BLaER1 treated with 17β-estradiol and CSF1 and Interleukin-3, amounts not matched to agents 10 nM and 100 nM (cell line): ENCODE data around the gene GPBP1.

Source experiments
- H3K27ac ChIP-seq, 11 experiments: shearing (Covaris generic); formaldehyde crosslinking; 2 replicates each; pipeline ENCODE4 v1.8.1; 2022
- H3K27me3 ChIP-seq, 11 experiments: shearing (Covaris generic); formaldehyde crosslinking; 2 replicates each; pipeline ENCODE4 v1.8.1; 2022
- H3K36me3 ChIP-seq, 11 experiments: shearing (Covaris generic); formaldehyde crosslinking; 2 replicates each; pipeline ENCODE4 v1.8.1; 2022
- H3K4me1 ChIP-seq, 10 experiments: shearing (Covaris generic); formaldehyde crosslinking; 2 replicates each; pipeline ENCODE4 v1.8.1; 2022
- H3K4me2 ChIP-seq, 11 experiments: shearing (Covaris generic); formaldehyde crosslinking; 2 replicates each; pipeline ENCODE4 v1.8.1; 2022
- H3K4me3 ChIP-seq, 10 experiments: shearing (Covaris generic); formaldehyde crosslinking; 2 replicates each; pipeline ENCODE4 v1.8.1; 2022
- H3K9ac ChIP-seq, 11 experiments: shearing (Covaris generic); formaldehyde crosslinking; 2 replicates each; pipeline ENCODE4 v1.8.1; 2022
- H3K9me3 ChIP-seq, 11 experiments: shearing (Covaris generic); formaldehyde crosslinking; replicated peaks in 1 of 11; 2 replicates each; pipeline ENCODE4 v1.8.1; 2022
- H4K20me1 ChIP-seq, 11 experiments: shearing (Covaris generic); formaldehyde crosslinking; 2 replicates each; pipeline ENCODE4 v1.8.1; 2022
- Cebpa-rat ChIP-seq, 11 experiments: shearing (Covaris generic); IDR thresholded peaks; 2 replicates each; pipeline ENCODE4 v1.8.1; 2022

Gene GPBP1

DNA sequence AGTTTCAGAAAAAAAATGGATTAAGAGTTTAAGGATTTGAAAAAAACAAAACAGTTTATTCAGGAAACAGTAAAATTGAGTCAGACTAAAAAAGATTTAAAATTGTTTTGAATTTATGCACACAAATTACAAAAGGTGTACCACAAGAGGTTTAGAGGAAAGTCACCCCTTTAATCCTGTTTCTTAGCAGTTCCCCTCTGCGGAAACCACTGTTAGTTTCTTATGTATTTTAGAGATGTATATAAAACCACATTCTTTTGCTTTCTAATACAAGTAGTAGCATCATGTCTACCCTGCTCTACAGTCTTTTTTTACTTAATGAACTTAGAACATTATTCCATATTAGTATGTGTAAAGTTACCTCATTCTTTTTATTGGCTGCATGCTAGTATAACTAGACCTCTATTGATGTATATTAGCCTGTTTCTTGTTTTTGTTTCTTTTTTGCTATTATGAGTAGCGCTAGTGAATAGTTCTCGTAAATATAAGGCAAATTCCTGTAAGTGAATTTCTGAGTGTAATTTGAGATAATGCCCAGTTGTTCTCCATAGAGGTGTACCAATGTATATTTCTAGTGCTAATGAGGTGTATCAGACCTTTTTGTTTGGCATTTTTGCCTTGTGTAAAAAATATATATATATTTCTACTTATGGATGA is 20.0 kb downstream of the GPBP1 start:
- Histone ChIP-seq H3K9me3 (peaks cover 0 to 13% (median 0%) of the 10 kb centered on the region in 11 experiments; a peak in 5 of 22 replicates), H3K4me3 (no peak overlapping the region), H3K9ac (no peak overlapping the region), H3K4me1 (peaks cover 5 to 31% (median 13%) of the 10 kb centered on the region in 10 experiments; a peak in 19 of 20 replicates), H3K4me2 (no peak overlapping the region), H4K20me1 (peaks cover 91 to 100% (median 100%) of the 10 kb centered on the region in 11 experiments), H3K27me3 (no peaks in the 10 kb centered on the region), H3K36me3 (peaks cover 71 to 98% (median 87%) of the 10 kb centered on the region in 11 experiments), H3K27ac (no peak overlapping the region)
- TF ChIP-seq Cebpa-rat (IDR thresholded peaks at IDR 0.05) = no peak

DNA sequence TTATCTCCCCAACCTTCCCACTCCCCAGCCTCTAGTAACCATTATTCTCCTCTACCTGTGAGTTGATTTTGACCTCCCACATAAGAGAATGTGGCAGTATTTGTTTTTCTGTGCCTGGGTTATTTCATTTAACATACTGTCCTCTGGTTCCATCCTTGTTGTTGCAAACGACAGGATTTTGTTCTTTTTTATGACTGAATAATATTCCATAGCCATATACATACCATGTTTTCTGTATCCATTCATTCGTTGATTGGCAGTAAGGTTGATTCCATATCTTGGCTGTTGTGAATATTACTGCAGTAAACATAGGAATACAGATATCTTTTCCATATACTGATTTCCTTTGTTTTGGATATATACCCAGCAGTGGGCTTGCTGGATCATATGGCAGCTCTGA is 20.8 kb downstream of the GPBP1 start:
- Histone ChIP-seq H3K4me1 (peaks cover 6 to 31% (median 12%) of the 10 kb centered on the region in 10 experiments; a peak in 19 of 20 replicates), H4K20me1 (peaks cover 91 to 100% (median 100%) of the 10 kb centered on the region in 11 experiments), H3K4me3 (no peak overlapping the region), H3K9ac (no peak overlapping the region), H3K27ac (no peak overlapping the region), H3K4me2 (no peak overlapping the region), H3K9me3 (peaks cover 0 to 13% (median 0%) of the 10 kb centered on the region in 11 experiments; a peak in 5 of 22 replicates), H3K27me3 (no peaks in the 10 kb centered on the region), H3K36me3 (peaks cover 68 to 95% (median 80%) of the 10 kb centered on the region in 11 experiments)
- no peak for TF ChIP-seq Cebpa-rat (IDR thresholded peaks at IDR 0.05)

DNA sequence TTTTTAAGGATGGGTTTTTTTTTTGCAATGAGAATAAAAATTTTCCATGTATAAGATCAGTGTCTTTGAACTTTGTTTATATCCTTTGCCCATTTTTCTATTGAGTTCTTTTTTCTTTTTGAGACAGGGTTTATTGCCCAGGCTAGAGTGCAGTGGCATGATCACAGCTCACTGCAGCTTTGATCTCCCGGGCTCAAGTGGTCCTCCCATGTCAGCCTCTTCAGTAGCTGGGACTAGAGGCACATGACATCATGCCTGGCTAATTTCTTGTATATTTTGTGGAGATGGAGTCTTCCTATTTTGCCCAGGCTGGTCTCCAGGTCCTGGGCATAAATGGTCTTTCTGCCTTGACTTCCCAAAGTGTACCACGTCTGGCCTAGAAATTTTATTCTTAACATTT is 21.2 kb downstream of the GPBP1 start:
- Histone ChIP-seq H3K27me3 (no peaks in the 10 kb centered on the region), H3K9ac (no peak overlapping the region), H3K4me2 (no peak overlapping the region), H4K20me1 (peaks cover 90 to 100% (median 99%) of the 10 kb centered on the region in 11 experiments), H3K9me3 (peaks cover 0 to 13% (median 0%) of the 10 kb centered on the region in 11 experiments; a peak in 5 of 22 replicates), H3K4me3 (no peak overlapping the region), H3K36me3 (peaks cover 68 to 91% (median 79%) of the 10 kb centered on the region in 11 experiments), H3K27ac (no peak overlapping the region), H3K4me1 (peaks cover 10 to 35% (median 15%) of the 10 kb centered on the region in 10 experiments)
- no peak for TF ChIP-seq Cebpa-rat (IDR thresholded peaks at IDR 0.05)

DNA sequence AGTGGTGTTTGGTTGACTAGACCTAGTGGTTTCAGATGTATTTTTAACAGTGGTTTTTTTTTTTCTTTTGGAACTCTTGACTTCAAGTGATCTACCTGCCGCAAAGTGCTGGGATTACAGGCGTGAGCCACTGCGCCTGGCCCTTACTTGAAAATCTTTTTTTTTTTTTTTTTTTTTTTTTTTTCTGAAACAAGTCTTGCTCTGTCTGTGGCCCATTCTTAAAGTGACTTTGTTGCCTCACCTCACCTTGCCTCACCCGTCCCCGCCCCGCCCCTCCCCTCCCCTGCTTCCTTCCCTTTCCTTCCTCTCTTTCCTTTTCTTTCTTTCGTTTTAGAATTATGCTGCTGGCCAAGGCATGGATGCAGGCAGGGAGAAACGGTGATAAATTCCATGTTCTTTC is 26.0 kb downstream of the GPBP1 start:
- Histone ChIP-seq H3K4me3 (no peak overlapping the region; a peak in 1 of 20 replicates), H3K36me3 (peaks cover 41 to 88% (median 64%) of the 10 kb centered on the region in 11 experiments), H3K27ac (peak overlapping the region in 1 of 11 experiments; percentile 21; a peak in 5 of 22 replicates), H3K4me2 (peak overlapping the region; percentile 60 to 78 (median 70); a peak in 21 of 22 replicates), H4K20me1 (peaks cover 95 to 100% (median 99%) of the 10 kb centered on the region in 11 experiments), H3K4me1 (peaks cover 26 to 53% (median 37%) of the 10 kb centered on the region in 10 experiments), H3K27me3 (no peaks in the 10 kb centered on the region), H3K9me3 (0 out of 22 replicates have a peak, but pooled peaks cover 0 to under 1% (median 0%) of the 10 kb centered on the region in 11 experiments), H3K9ac (no peak overlapping the region; a peak in 1 of 22 replicates)
- TF ChIP-seq Cebpa-rat (IDR thresholded peaks at IDR 0.05) = no peak

DNA sequence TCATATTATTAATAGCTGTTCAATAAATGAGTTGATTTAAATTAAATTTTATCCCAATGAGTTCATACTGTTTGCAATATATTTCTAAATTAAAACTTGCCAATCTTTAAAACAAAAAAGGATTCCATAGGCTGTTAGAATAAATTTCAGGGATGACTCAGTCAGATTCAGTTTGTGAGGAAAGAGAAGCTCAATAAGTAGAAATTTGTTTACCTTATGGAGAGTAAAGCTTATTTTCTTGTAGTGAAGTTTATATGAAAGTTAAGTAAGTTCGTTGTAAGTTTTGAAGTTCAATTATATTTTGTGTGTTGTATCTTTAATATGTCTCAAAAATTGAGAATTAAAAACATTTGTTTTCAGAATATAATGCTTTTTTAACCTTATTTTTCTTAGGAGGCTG is 29.0 kb downstream of the GPBP1 start:
- no peak for TF ChIP-seq Cebpa-rat (IDR thresholded peaks at IDR 0.05)
- peaks cover 43 to 70% (median 60%) of the 10 kb centered on the region in 10 experiments for H3K4me1 ChIP-seq
- H3K9ac ChIP-seq = no peak overlapping the region
- no peaks in the 10 kb centered on the region for H3K27me3 ChIP-seq
- no peak overlapping the region for H3K4me2 ChIP-seq
- H4K20me1 ChIP-seq = peaks cover 96 to 100% (median 100%) of the 10 kb centered on the region in 11 experiments
- H3K9me3 ChIP-seq = no peaks in the 10 kb centered on the region
- H3K36me3 ChIP-seq = peaks cover 27 to 89% (median 47%) of the 10 kb centered on the region in 11 experiments
- no peak overlapping the region for H3K4me3 ChIP-seq
- no peak overlapping the region for H3K27ac ChIP-seq

DNA sequence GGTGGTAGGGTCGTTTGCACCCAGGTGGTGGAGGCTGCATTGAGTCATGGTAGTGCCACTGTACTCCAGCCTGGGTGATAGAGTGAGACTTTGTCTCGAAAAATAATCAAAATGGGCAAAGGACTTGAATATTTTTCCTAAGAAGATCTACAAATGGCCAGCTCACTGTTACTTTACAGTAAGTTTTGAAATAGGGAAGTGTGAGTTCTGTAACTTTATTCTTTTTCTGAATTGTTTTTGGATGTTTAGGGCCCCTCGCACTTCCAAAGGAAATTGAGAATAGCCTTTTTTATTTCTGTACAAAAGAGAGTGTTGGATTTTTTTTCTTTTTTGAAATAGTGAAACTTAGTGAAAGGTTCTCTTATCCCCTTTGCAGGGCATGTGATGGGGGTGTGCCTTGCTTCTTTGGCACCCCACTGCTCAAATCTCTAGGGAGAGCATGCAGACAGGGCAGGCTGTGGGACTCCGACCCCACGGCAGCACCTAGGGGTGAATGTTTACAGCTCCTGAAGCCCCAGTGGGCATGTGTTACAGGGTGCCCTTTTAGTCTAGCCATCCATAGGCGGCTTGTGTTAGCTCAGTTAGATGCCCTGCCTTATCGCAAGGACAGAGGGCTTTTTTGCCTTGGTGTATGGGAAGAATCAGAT is 33.3 kb downstream of the GPBP1 start:
- H3K4me2 ChIP-seq = peak overlapping the region in 9 of 11 experiments; percentile 17 to 77 (median 42); a peak in 17 of 22 replicates
- H3K4me1 ChIP-seq = peaks cover 18 to 66% (median 46%) of the 10 kb centered on the region in 10 experiments
- H4K20me1 ChIP-seq = peaks cover 92 to 100% (median 100%) of the 10 kb centered on the region in 11 experiments
- H3K4me3 ChIP-seq = no peak overlapping the region
- H3K9ac ChIP-seq = 0 out of 22 replicates have a peak overlapping the region, but pooled peaks of 1 of the 11 experiments have one; percentile 7
- H3K36me3 ChIP-seq = peaks cover 19 to 70% (median 41%) of the 10 kb centered on the region in 11 experiments
- no peak for TF ChIP-seq Cebpa-rat (IDR thresholded peaks at IDR 0.05)
- no peaks in the 10 kb centered on the region for H3K27me3 ChIP-seq
- H3K27ac ChIP-seq = peak overlapping the region in 5 of 11 experiments; percentile 1 to 27 (median 21); a peak in 2 of 22 replicates
- H3K9me3 ChIP-seq = peaks cover 0 to 8% (median 0%) of the 10 kb centered on the region in 11 experiments; a peak in 1 of 22 replicates

DNA sequence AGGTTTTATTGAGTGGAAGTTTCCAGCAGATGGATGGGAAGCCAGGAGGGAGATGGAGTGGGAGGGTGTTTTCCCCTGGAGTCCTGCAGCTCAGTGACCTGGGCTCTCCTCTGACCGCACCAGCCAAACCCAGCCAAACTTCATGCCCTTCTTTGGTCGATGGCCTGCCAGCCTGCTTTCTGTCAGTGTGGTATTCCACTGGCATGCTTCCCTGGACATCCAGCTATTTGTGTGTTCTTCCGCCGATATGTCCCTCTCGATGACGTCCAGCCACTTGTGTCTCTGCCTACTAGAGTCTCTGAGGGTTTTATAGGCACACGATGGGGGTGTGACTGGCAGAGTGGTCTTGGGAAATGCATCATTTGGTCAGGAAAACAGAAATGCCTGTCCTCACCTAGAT is 33.8 kb downstream of the GPBP1 start:
- H3K27ac ChIP-seq = peak overlapping the region in 4 of 11 experiments; percentile 1 to 21 (median 12); a peak in 3 of 22 replicates
- peaks cover 16 to 69% (median 41%) of the 10 kb centered on the region in 11 experiments; a peak in 21 of 22 replicates for H3K36me3 ChIP-seq
- H3K4me2 ChIP-seq = peak overlapping the region in 9 of 11 experiments; percentile 11 to 77 (median 42); a peak in 14 of 22 replicates
- H3K4me1 ChIP-seq = peaks cover 17 to 61% (median 44%) of the 10 kb centered on the region in 10 experiments
- H3K27me3 ChIP-seq = no peaks in the 10 kb centered on the region
- H3K9ac ChIP-seq = no peak overlapping the region
- TF ChIP-seq Cebpa-rat (IDR thresholded peaks at IDR 0.05) = no peak
- peaks cover 0 to 8% (median 0%) of the 10 kb centered on the region in 11 experiments; a peak in 1 of 22 replicates for H3K9me3 ChIP-seq
- no peak overlapping the region for H3K4me3 ChIP-seq
- peaks cover 92 to 100% (median 100%) of the 10 kb centered on the region in 11 experiments for H4K20me1 ChIP-seq

DNA sequence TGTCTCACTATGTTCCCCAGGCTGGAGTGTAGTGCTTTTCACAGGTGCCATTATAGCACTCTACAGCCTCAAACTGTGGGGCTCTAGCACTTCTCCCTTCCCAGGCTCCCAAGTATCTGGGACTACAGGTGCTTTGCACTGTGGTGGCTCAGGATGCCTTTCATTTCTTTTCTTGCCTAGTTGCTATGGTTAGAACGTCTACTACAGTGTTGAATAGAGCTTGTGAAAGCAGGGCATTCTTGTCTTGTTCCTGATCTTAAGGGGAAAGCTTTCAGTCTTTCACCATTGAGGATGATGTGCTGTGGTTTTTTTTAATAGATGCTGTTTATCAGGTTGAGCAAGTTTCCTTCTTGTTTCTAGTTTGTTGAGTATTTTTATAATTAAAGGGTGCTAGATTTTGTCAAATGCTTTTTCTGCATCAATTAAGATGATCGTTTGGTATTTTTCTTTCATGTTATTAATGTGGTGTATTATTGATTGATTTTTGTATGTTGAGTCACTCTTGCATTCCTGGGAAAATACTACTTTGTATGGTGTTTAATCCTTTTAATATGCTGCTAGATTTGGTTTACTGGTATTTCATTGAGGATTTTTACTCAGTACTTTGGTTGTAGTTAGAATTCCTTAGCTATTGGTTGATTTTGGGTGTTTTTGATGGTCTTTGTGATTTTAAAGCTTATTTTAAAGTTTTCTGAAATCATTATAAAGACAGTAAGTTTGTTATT is 35.6 kb downstream of the GPBP1 start:
- Histone ChIP-seq H3K9me3 (peaks cover 0 to 8% (median 0%) of the 10 kb centered on the region in 11 experiments; a peak in 1 of 22 replicates), H3K4me1 (peaks cover 17 to 56% (median 41%) of the 10 kb centered on the region in 10 experiments), H3K36me3 (peaks cover 32 to 75% (median 52%) of the 10 kb centered on the region in 11 experiments), H4K20me1 (peaks cover 94 to 100% (median 100%) of the 10 kb centered on the region in 11 experiments), H3K27me3 (no peaks in the 10 kb centered on the region), H3K4me3 (no peak overlapping the region), H3K9ac (no peak overlapping the region), H3K4me2 (peak overlapping the region in 10 of 11 experiments; percentile 7 to 54 (median 33); a peak in 15 of 22 replicates), H3K27ac (0 out of 22 replicates have a peak overlapping the region, but pooled peaks of 1 of the 11 experiments have one; percentile 32)
- TF ChIP-seq Cebpa-rat (IDR thresholded peaks at IDR 0.05) = no peak
